Neural progenitor cell (in vitro differentiated cells): Measurements from ENCODE around the gene KIAA0825. TPM values are rescaled to one million over a fixed set of nuclear protein-coding genes. Genes with fewer than 3 reads are reported as not detected.

Experiments used
- DNase-seq: peaks from one replicate; pipeline ENCODE4 v3.0.0-alpha.2; 2016; ENCODE audit warnings: low spot score
- H2AFZ ChIP-seq: fragments of 200-600 bp; sonication (generic); replicated peaks from 2 replicates; pipeline ENCODE4 v1.6.1; 2016; ENCODE audit warnings: antibody characterized with exemption
- H3F3A ChIP-seq: fragments of 200-600 bp; sonication (generic); 2 replicates; pipeline ENCODE4 v1.6.1; 2016; ENCODE audit warnings: antibody characterized with exemption, low read depth
- H3K27ac ChIP-seq: fragments of 200-600 bp; sonication (generic); 2 replicates; pipeline ENCODE4 v1.5.1; 2016; ENCODE audit warnings: mild to moderate bottlenecking
- H3K27me3 ChIP-seq: fragments of 200-600 bp; sonication (generic); 2 replicates; pipeline ENCODE4 v1.6.1; 2016; ENCODE audit warnings: mild to moderate bottlenecking, moderate library complexity
- H3K36me3 ChIP-seq: fragments of 200-600 bp; sonication (generic); 2 replicates; pipeline ENCODE4 v1.5.1; 2016
- H3K4me1 ChIP-seq: fragments of 200-600 bp; sonication (generic); 2 replicates; pipeline ENCODE4 v1.6.1; 2016; ENCODE audit warnings: mixed run types
- H3K4me2 ChIP-seq: fragments of 200-600 bp; sonication (generic); 2 replicates; pipeline ENCODE4 v1.6.1; 2016
- H3K4me3 ChIP-seq: fragments of 200-600 bp; sonication (generic); 2 replicates; pipeline ENCODE4 v1.5.1; 2016
- H3K79me2 ChIP-seq: fragments of 200-600 bp; sonication (generic); 2 replicates; pipeline ENCODE4 v1.6.1; 2016; ENCODE audit warnings: low read depth
- H3K9ac ChIP-seq: fragments of 200-600 bp; sonication (generic); 2 replicates; pipeline ENCODE4 v1.6.1; 2016
- H3K9me3 ChIP-seq: fragments of 200-600 bp; sonication (generic); 2 replicates; pipeline ENCODE4 v1.5.1; 2016; ENCODE audit warnings: low read depth
- H4K20me1 ChIP-seq: fragments of 200-600 bp; sonication (generic); 2 replicates; pipeline ENCODE4 v1.6.1; 2016; ENCODE audit warnings: low read depth
- H3K27ac Mint-ChIP-seq: 3 replicates; pipeline ENCODE4 v1.8.0; 2021; ENCODE audit warnings: mixed read lengths
- H3K27me3 Mint-ChIP-seq: 2 replicates; pipeline ENCODE4 v1.8.0; 2022; ENCODE audit warnings: low read depth, mild to moderate bottlenecking, inconsistent platforms, moderate library complexity, mixed read lengths; ENCODE audit not compliant: insufficient read depth
- H3K36me3 Mint-ChIP-seq: 3 replicates; pipeline ENCODE4 v1.8.0; 2021; ENCODE audit warnings: mixed read lengths
- H3K4me1 Mint-ChIP-seq: 3 replicates; pipeline ENCODE4 v1.8.0; 2021; ENCODE audit warnings: mixed read lengths
- H3K4me3 Mint-ChIP-seq: 3 replicates; pipeline ENCODE4 v1.8.0; 2021; ENCODE audit warnings: mild to moderate bottlenecking, moderate library complexity, mixed read lengths
- H3K9me3 Mint-ChIP-seq: 3 replicates; pipeline ENCODE4 v1.8.0; 2020; ENCODE audit warnings: mixed read lengths
- EZH2 ChIP-seq: fragments of 200-600 bp; sonication (generic); IDR thresholded peaks from 2 replicates; pipeline ENCODE4 v1.6.1; 2017; ENCODE audit warnings: antibody characterized with exemption, mild to moderate bottlenecking, moderate library complexity
- EZH2phosphoT487 ChIP-seq: fragments of 200-600 bp; sonication (generic); IDR thresholded peaks from 2 replicates; pipeline ENCODE4 v1.6.1; 2017; ENCODE audit warnings: antibody characterized with exemption
- total RNA-seq: library from RNA; depleted of rRNA; stranded (reverse); fragments of >200 nt; gene quantifications from 2 replicates; pipeline ENCODE4 v1.2.3, GENCODE V29; 2015; ENCODE audit warnings: low replicate concordance
- TF ChIP-seq, protein P1 (sequence below): fragments of 200-600 bp; sonication (generic); IDR thresholded peaks from 2 replicates; pipeline ENCODE4 v1.5.1; 2017; ENCODE audit warnings: antibody characterized with exemption, mild to moderate bottlenecking

The KIAA0825 gene
- total RNA-seq, 1 donor from 2014 or later = 3.7 TPM

GRCh38 chr5:94469894-94470329, 148.5 kb downstream of the KIAA0825 start:
- no peak overlapping the region for H3K4me2 ChIP-seq
- H3K9me3 Mint-ChIP-seq = no peaks in the 10 kb centered on the region
- H3K79me2 ChIP-seq = no peaks in the 10 kb centered on the region
- no peaks in the 10 kb centered on the region for H4K20me1 ChIP-seq
- no peaks in the 10 kb centered on the region for H3K4me1 ChIP-seq
- TF ChIP-seq EZH2phosphoT487 (no peak), EZH2 (no peak)
- H3K27me3 ChIP-seq = no peaks in the 10 kb centered on the region
- no peak overlapping the region for H2AFZ ChIP-seq
- no peaks in the 10 kb centered on the region for H3K9me3 ChIP-seq
- H3K36me3 Mint-ChIP-seq = no peaks in the 10 kb centered on the region
- no peak overlapping the region for H3K27ac ChIP-seq
- no peaks in the 10 kb centered on the region for H3F3A ChIP-seq
- H3K4me3 Mint-ChIP-seq = no peak overlapping the region
- H3K4me3 ChIP-seq = no peak overlapping the region
- peaks cover 3% of the 10 kb centered on the region for H3K27me3 Mint-ChIP-seq
- peaks cover 7% of the 10 kb centered on the region for H3K4me1 Mint-ChIP-seq
- H3K9ac ChIP-seq = no peak overlapping the region
- no peak overlapping the region for H3K27ac Mint-ChIP-seq
- H3K36me3 ChIP-seq = no peaks in the 10 kb centered on the region
- DNase-seq = no peak

- Histone ChIP-seq H2AFZ (no peak overlapping the region), H3K4me3 (no peak overlapping the region), H3K4me1 (no peaks in the 10 kb centered on the region), H4K20me1 (no peaks in the 10 kb centered on the region), H3K36me3 (no peaks in the 10 kb centered on the region), H3K27ac (no peak overlapping the region), H3F3A (no peaks in the 10 kb centered on the region), H3K9ac (no peak overlapping the region), H3K4me2 (no peak overlapping the region), H3K79me2 (no peaks in the 10 kb centered on the region), H3K9me3 (no peaks in the 10 kb centered on the region), H3K27me3 (no peaks in the 10 kb centered on the region)
- H3K4me3 Mint-ChIP-seq = no peak overlapping the region
- no peaks in the 10 kb centered on the region for H3K9me3 Mint-ChIP-seq
- H3K27me3 Mint-ChIP-seq = no peaks in the 10 kb centered on the region
- no peaks in the 10 kb centered on the region for H3K36me3 Mint-ChIP-seq
- no peak overlapping the region for H3K27ac Mint-ChIP-seq
- peaks cover 7% of the 10 kb centered on the region for H3K4me1 Mint-ChIP-seq
- no peak for DNase-seq
- no peak for TF ChIP-seq EZH2phosphoT487
- no peak for TF ChIP-seq EZH2
- TF ChIP-seq, protein P1, sequence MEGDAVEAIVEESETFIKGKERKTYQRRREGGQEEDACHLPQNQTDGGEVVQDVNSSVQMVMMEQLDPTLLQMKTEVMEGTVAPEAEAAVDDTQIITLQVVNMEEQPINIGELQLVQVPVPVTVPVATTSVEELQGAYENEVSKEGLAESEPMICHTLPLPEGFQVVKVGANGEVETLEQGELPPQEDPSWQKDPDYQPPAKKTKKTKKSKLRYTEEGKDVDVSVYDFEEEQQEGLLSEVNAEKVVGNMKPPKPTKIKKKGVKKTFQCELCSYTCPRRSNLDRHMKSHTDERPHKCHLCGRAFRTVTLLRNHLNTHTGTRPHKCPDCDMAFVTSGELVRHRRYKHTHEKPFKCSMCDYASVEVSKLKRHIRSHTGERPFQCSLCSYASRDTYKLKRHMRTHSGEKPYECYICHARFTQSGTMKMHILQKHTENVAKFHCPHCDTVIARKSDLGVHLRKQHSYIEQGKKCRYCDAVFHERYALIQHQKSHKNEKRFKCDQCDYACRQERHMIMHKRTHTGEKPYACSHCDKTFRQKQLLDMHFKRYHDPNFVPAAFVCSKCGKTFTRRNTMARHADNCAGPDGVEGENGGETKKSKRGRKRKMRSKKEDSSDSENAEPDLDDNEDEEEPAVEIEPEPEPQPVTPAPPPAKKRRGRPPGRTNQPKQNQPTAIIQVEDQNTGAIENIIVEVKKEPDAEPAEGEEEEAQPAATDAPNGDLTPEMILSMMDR = no peak
Observed at GRCh38 chr5:94467954-94468930, 150.2 kb downstream of the KIAA0825 start.

GRCh38 chr5:94467346-94467953, 151.0 kb downstream of the KIAA0825 start:
- no peak for DNase-seq

More at GRCh38 chr5:94467346-94467953, 151.0 kb downstream of the KIAA0825 start:
- Mint-ChIP-seq H3K4me1 (peaks cover 7% of the 10 kb centered on the region), H3K9me3 (no peaks in the 10 kb centered on the region), H3K27ac (no peak overlapping the region), H3K36me3 (no peaks in the 10 kb centered on the region), H3K4me3 (no peak overlapping the region), H3K27me3 (no peaks in the 10 kb centered on the region)
- no peak overlapping the region for H3K9ac ChIP-seq
- H4K20me1 ChIP-seq = no peaks in the 10 kb centered on the region
- H3K4me2 ChIP-seq = no peak overlapping the region
- H3K4me1 ChIP-seq = no peaks in the 10 kb centered on the region
- TF ChIP-seq, protein P1 = no peak
- TF ChIP-seq EZH2 (no peak), EZH2phosphoT487 (no peak)
- no peak overlapping the region for H2AFZ ChIP-seq
- no peaks in the 10 kb centered on the region for H3F3A ChIP-seq
- H3K79me2 ChIP-seq = no peaks in the 10 kb centered on the region
- H3K27me3 ChIP-seq = no peaks in the 10 kb centered on the region
- H3K4me3 ChIP-seq = no peak overlapping the region
- no peaks in the 10 kb centered on the region for H3K36me3 ChIP-seq
- H3K9me3 ChIP-seq = no peaks in the 10 kb centered on the region
- H3K27ac ChIP-seq = no peak overlapping the region
